PC-9 (cell line): ENCODE measurements around the gene RIMBP2.

Experiments used
- CTCF ChIP-seq: fragments of 200-600 bp; sonication (generic); conservative IDR thresholded peaks from 2 replicates; pipeline ENCODE4 v1.6.1; 2017; ENCODE audit warnings: mixed run types, antibody characterized with exemption, mild to moderate bottlenecking, moderate library complexity
- EZH2 ChIP-seq: fragments of 200-600 bp; sonication (generic); IDR thresholded peaks from 2 replicates; pipeline ENCODE4 v1.8.0; 2017; ENCODE audit warnings: antibody characterized with exemption, low read depth

DNA sequence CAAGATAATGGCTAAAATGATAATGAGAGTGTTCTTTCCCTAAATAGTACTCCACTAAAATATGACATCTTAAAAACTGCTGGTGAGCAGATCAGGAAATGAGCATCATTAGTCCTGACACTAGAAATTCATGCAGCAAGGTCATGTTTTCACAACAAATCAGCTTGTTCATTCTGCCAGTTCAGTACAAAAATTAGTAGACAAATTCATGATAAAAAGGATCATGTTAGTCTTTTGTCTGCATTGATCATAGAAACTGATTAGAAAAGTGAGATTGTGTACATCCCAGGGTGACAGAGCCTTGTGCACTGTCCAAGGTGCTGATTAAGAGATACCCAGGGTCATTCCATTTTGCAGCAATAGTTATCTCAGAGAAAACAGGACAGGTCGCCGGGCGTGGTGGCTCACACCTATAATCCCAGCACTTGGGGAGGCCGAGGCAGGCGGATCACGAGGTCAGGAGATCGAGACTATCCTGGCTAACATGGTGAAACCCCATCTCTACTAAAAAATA lies 163.6 kb downstream of the RIMBP2 start:
- TF ChIP-seq CTCF, result no peak
- no peak for TF ChIP-seq EZH2
